Measurements from ENCODE around the gene KRTAP20-1. TPM values are rescaled to one million over a fixed set of nuclear protein-coding genes. Genes with fewer than 3 reads are reported as not detected.

The KRTAP20-1 gene
- total RNA-seq, 1 experiment from 2014 or later, result not detected

DNA sequence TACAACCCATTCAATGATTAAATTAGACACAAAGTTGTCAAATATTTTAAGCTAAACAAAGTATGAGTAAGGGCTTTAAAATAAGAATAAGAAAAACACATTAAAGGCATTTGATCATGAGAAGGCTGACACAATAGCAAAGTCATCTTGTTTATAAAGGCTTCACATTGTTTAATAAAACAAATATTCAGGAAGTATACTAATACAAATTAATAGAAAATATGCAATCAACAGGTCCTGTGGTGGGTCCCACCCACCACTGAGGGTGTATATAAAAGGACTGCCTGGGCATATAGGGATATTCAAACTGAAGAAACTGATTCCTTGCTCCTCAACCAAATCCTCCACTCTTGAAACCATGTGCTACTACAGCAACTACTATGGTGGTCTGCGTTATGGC lies 18.7 kb downstream of the KRTAP20-1 start, which contains the start of gene KRTAP20-2:
KRTAP20-2 (plus strand) TSS at position 301 of the 400 bp plus-strand sequence; CDS start at position 359, 58 bp downstream.
- peaks cover 8 to 14% of the 10 kb centered on the region in 2 experiments; a peak in 2 of 4 replicates for H3K9me3 ChIP-seq (ENCODE audit: control insufficient read depth in 1 of 2, insufficient read depth in 1 of 2, low read depth in 1 of 2, low read length in 2 of 2)
- no peak for TF ChIP-seq JUND (IDR thresholded peaks at IDR 0.05)
- TF ChIP-seq EGR1 (IDR thresholded peaks at IDR 0.05; ENCODE audit: low read depth), result no peak
- no peak for TF ChIP-seq POLR2A (IDR thresholded peaks at IDR 0.05; ENCODE audit: borderline replicate concordance, extremely low read depth, insufficient read depth, insufficient read length)
- no peak for TF ChIP-seq ZNF274 (IDR thresholded peaks at IDR 0.05; ENCODE audit: low read depth, low read length)
- no peak for TF ChIP-seq SRF (IDR thresholded peaks at IDR 0.05; ENCODE audit: low read depth)
- no peak for TF ChIP-seq CEBPB (IDR thresholded peaks at IDR 0.05; ENCODE audit: low read depth)
- TF ChIP-seq SIN3A (IDR thresholded peaks at IDR 0.05; ENCODE audit: low read depth), result no peak
- TF ChIP-seq YY1 (IDR thresholded peaks at IDR 0.05; ENCODE audit: extremely low read depth, insufficient replicate concordance, low read depth, low read length), result no peak
- no peak for TF ChIP-seq RAD21 (IDR thresholded peaks at IDR 0.05; ENCODE audit: low read depth)
- TF ChIP-seq, protein P1, sequence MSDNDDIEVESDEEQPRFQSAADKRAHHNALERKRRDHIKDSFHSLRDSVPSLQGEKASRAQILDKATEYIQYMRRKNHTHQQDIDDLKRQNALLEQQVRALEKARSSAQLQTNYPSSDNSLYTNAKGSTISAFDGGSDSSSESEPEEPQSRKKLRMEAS (IDR thresholded peaks at IDR 0.05), result no peak
- no peak for TF ChIP-seq SP1 (IDR thresholded peaks at IDR 0.05; ENCODE audit: low read depth)
- no peak for TF ChIP-seq EZH2 (IDR thresholded peaks at IDR 0.05)
- no peak for TF ChIP-seq FOSL1 (IDR thresholded peaks at IDR 0.05; ENCODE audit: low read depth)
- TF ChIP-seq ZFX (IDR thresholded peaks at IDR 0.05), result no peak
- no peak for TF ChIP-seq TCF7L2 (IDR thresholded peaks at IDR 0.05; ENCODE audit: borderline replicate concordance, extremely low read depth, insufficient read depth, insufficient read length)
- no peak for TF ChIP-seq POLR2AphosphoS5 (IDR thresholded peaks at IDR 0.05; ENCODE audit: low read depth, low read length)
- no peak within 1 kb of the TSS for H3K4me2 ChIP-seq (ENCODE audit: low read length)

More for the DNA sequence above, 18.7 kb downstream of the KRTAP20-1 start, which contains the start of gene KRTAP20-2:
- Histone ChIP-seq H3K9ac (ENCODE audit: low read length) (no peak within 1 kb of the TSS), H4K20me1 (ENCODE audit: insufficient read depth) (no peaks in the 10 kb centered on the region), H2AFZ (ENCODE audit: low read depth, low read length, poor library complexity, severe bottlenecking) (no peak within 1 kb of the TSS), H3K27me3 (ENCODE audit: insufficient read depth, low read length) (no peaks in the 10 kb centered on the region), H3K4me3 (replicated peaks in 1 of 2; ENCODE audit: low read depth in 1 of 2, low read length in 2 of 2) (no peak within 1 kb of the TSS), H3K36me3 (ENCODE audit: control insufficient read depth in 1 of 2, insufficient read depth in 2 of 2, low read length in 2 of 2) (no peaks in the 10 kb centered on the region), H3K9me2 (ENCODE audit: insufficient read depth) (no peaks in the 10 kb centered on the region), H3K4me1 (ENCODE audit: control insufficient read depth in 1 of 2, insufficient read depth in 2 of 2, low read length in 2 of 2) (no peaks in the 10 kb centered on the region), H3K79me2 (ENCODE audit: insufficient read depth, low read length) (no peaks in the 10 kb centered on the region), H3K27ac (ENCODE audit: low read depth, low read length) (no peak within 1 kb of the TSS)
- ChIA-PET CTCF (no interaction called here), POLR2A (no interaction called here), RAD21 (ENCODE audit: low non-redundant PET in 1 of 2, low total read pairs in 2 of 2, uncharacterized antibody in 2 of 2, unreplicated experiment in 2 of 2) (no interaction called here)
- intact Hi-C loops (cut with micrococcal nuclease), result no loop called here
- BruUV-seq (replicated peaks), result no TSS peak
- no peak for ATAC-seq
- DNase-seq (ENCODE audit: low read depth, low spot score), result no peak

All from HCT116 (cell line).